DND-41 (cell line): ENCODE data around the gene LRRC70.

Source experiments
- ATAC-seq: fragments of 200-7000 bp; cut with Tn5 transposase; 3 replicates; pipeline ENCODE4 v1.9.1; 2021; ENCODE audit warnings: low read depth; ENCODE audit not compliant: insufficient read depth
- DNase-seq: peaks from one replicate; pipeline ENCODE4 v3.0.0-alpha.2; 2020
- H2AFZ ChIP-seq: 2 replicates; pipeline ENCODE4 v1.6.0; 2012; ENCODE audit warnings: low read depth, low read length
- H3K27ac ChIP-seq: 2 replicates; pipeline ENCODE4 v1.5.1; 2012; ENCODE audit warnings: low read length, inconsistent platforms
- H3K27me3 ChIP-seq: fragments of 200-600 bp; sonication (generic); 2 replicates; pipeline ENCODE4 v1.6.0; 2012; ENCODE audit warnings: low read length, mild to moderate bottlenecking, inconsistent platforms; ENCODE audit not compliant: insufficient read depth, poor library complexity
- H3K36me3 ChIP-seq: 2 replicates; pipeline ENCODE4 v1.5.1; 2012; ENCODE audit warnings: low read length, inconsistent platforms; ENCODE audit not compliant: insufficient read depth
- H3K4me1 ChIP-seq: 2 replicates; pipeline ENCODE4 v1.5.1; 2012; ENCODE audit warnings: mild to moderate bottlenecking, low read length; ENCODE audit not compliant: insufficient read depth
- H3K4me2 ChIP-seq: 2 replicates; pipeline ENCODE4 v1.6.0; 2012; ENCODE audit warnings: mild to moderate bottlenecking, moderate library complexity, low read length, inconsistent platforms; ENCODE audit not compliant: insufficient read depth
- H3K4me3 ChIP-seq, 2 experiments: fragments of 200-600 bp in 1 of 2; shearing (Covaris generic) in 1 of 2; 2 replicates each; pipeline ENCODE4 v1.5.1; 2012 to 2016; ENCODE audit warnings: inconsistent platforms in 2 of 2, low read length in 2 of 2, mild to moderate bottlenecking in 2 of 2, low read depth in 1 of 2, moderate library complexity in 1 of 2
- H3K79me2 ChIP-seq: 2 replicates; pipeline ENCODE4 v1.6.0; 2012; ENCODE audit warnings: low read length, inconsistent platforms; ENCODE audit not compliant: insufficient read depth
- H3K9ac ChIP-seq: 2 replicates; pipeline ENCODE4 v1.6.0; 2012; ENCODE audit warnings: low read depth, mild to moderate bottlenecking, inconsistent platforms, low read length, moderate library complexity
- H3K9me3 ChIP-seq: 2 replicates; pipeline ENCODE4 v1.5.1; 2012; ENCODE audit warnings: low read length, moderate library complexity, mild to moderate bottlenecking, inconsistent platforms; ENCODE audit not compliant: insufficient read depth, severe bottlenecking
- H4K20me1 ChIP-seq: 2 replicates; pipeline ENCODE4 v1.6.0; 2012; ENCODE audit warnings: low read length; ENCODE audit not compliant: insufficient read depth
- EZH2 ChIP-seq: IDR thresholded peaks from 3 replicates; pipeline ENCODE4 v1.6.1; 2012; ENCODE audit warnings: borderline replicate concordance, low read depth, mild to moderate bottlenecking, moderate library complexity, low read length, inconsistent platforms; ENCODE audit not compliant: severe bottlenecking
- TF ChIP-seq, protein P1 (sequence below): IDR thresholded peaks from 2 replicates; pipeline ENCODE4 v1.5.1; 2012; ENCODE audit warnings: borderline replicate concordance, low read length, moderate library complexity, mild to moderate bottlenecking; ENCODE audit not compliant: poor library complexity, severe bottlenecking; ENCODE audit errors: extremely low read depth

LRRC70 gene

DNA sequence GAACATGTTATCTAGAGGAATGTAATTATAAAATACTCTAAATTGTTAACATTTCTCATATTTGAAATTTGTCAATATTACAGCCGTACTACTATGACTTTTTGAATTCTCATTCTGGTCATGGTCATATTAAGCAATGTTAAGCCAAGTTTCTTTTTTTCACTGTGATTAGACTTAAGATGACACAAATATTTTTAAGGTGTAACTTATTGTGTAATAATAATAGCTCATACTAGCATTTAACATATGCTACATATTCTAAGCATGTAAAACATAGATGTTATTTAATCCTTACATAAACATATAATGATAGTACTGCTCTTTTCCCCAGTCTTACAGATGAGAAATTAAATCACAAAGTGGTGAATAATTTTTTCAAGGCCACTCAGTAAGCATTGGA is 35.9 kb upstream of the LRRC70 start:
- H3K79me2 ChIP-seq = no peaks in the 10 kb centered on the region

DNA sequence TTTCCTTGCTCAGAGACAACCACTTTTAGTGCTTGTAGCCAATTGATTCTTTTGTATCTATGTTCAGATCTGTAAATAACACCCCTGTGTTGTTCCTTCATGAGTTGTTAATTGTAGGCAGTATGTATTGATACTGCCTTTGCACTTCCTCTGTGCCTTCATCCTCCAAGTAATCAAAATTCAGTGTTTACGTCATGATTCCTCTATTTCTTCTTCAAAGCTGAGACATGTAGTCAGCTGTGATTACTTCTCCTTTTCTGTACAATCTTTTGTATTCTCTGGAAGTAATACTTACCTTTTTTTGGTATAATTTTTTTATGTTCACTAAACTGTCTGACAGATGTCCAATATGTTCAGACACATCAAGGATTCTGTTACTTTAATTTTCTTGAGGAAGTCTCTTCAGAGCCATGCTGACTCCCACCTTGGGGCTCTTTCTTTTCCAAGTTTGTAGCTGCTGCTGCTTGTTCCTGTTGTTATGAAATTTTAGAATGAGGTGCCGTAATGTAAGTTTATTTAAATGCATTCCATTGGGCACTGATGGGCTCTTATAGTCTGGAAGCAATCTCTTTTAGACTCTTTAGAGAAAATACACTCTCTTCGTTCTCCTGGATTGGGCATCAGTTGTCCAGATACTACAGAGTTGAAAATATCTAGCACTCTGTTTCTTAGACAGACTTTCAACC is 30.5 kb upstream of the LRRC70 start:
- Histone ChIP-seq H4K20me1 (no peaks in the 10 kb centered on the region), H3K4me2 (no peak overlapping the region), H3K9me3 (no peaks in the 10 kb centered on the region), H3K36me3 (peaks cover 9% of the 10 kb centered on the region; the same call in 1 of the 2 replicates), H3K79me2 (no peaks in the 10 kb centered on the region), H3K4me1 (no peaks in the 10 kb centered on the region), H3K4me3 (no peak overlapping the region), H3K27ac (no peak overlapping the region), H3K27me3 (no peaks in the 10 kb centered on the region), H3K9ac (no peak overlapping the region), H2AFZ (no peak overlapping the region)
- no peak for TF ChIP-seq EZH2
- TF ChIP-seq, protein P1, sequence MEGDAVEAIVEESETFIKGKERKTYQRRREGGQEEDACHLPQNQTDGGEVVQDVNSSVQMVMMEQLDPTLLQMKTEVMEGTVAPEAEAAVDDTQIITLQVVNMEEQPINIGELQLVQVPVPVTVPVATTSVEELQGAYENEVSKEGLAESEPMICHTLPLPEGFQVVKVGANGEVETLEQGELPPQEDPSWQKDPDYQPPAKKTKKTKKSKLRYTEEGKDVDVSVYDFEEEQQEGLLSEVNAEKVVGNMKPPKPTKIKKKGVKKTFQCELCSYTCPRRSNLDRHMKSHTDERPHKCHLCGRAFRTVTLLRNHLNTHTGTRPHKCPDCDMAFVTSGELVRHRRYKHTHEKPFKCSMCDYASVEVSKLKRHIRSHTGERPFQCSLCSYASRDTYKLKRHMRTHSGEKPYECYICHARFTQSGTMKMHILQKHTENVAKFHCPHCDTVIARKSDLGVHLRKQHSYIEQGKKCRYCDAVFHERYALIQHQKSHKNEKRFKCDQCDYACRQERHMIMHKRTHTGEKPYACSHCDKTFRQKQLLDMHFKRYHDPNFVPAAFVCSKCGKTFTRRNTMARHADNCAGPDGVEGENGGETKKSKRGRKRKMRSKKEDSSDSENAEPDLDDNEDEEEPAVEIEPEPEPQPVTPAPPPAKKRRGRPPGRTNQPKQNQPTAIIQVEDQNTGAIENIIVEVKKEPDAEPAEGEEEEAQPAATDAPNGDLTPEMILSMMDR = no peak
- ATAC-seq (no peak), DNase-seq (no peak)

More for the DNA sequence above, 35.9 kb upstream of the LRRC70 start:
- H3K36me3 ChIP-seq = peaks cover 30% of the 10 kb centered on the region; the same call in 1 of the 2 replicates
- no peak overlapping the region for H3K9ac ChIP-seq
- no peak overlapping the region for H3K27ac ChIP-seq
- no peaks in the 10 kb centered on the region for H3K27me3 ChIP-seq
- no peak for ATAC-seq
- H3K4me1 ChIP-seq = no peaks in the 10 kb centered on the region
- no peak overlapping the region for H3K4me2 ChIP-seq
- DNase-seq = no peak
- H2AFZ ChIP-seq = no peak overlapping the region
- H3K4me3 ChIP-seq = no peak overlapping the region
- H4K20me1 ChIP-seq = no peaks in the 10 kb centered on the region
- no peaks in the 10 kb centered on the region for H3K9me3 ChIP-seq
- TF ChIP-seq, protein P1 = no peak
- TF ChIP-seq EZH2 = no peak

DNA sequence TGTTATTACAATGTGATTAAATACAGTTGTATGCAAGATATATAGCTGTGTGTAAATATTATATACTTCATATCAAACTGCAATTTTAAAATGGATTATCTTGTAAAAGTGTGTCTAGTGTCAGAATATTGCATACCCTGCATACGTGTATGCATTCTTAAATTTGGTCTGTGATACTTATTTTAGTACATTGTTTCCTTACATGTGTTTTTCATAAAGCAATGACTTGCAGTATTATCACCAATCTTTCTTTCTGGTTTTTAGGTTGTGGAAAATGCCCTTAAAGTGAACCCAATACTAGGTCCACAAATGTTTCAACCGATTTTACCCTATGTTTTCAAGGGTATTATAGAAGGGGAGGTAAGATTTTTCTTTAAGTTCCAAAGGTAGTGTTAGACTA is 28.5 kb upstream of the LRRC70 start:
- no peaks in the 10 kb centered on the region for H3K27me3 ChIP-seq
- peaks cover 18% of the 10 kb centered on the region; the same call in 1 of the 2 replicates for H3K36me3 ChIP-seq
- no peaks in the 10 kb centered on the region for H4K20me1 ChIP-seq
- ATAC-seq (no peak), DNase-seq (no peak)
- no peak overlapping the region for H3K4me3 ChIP-seq
- no peaks in the 10 kb centered on the region for H3K79me2 ChIP-seq
- no peaks in the 10 kb centered on the region for H3K9me3 ChIP-seq
- H3K9ac ChIP-seq = no peak overlapping the region
- H3K4me1 ChIP-seq = no peaks in the 10 kb centered on the region
- H3K4me2 ChIP-seq = no peak overlapping the region
- no peak for TF ChIP-seq EZH2
- TF ChIP-seq, protein P1 = no peak
- no peak overlapping the region for H3K27ac ChIP-seq
- no peak overlapping the region for H2AFZ ChIP-seq

DNA sequence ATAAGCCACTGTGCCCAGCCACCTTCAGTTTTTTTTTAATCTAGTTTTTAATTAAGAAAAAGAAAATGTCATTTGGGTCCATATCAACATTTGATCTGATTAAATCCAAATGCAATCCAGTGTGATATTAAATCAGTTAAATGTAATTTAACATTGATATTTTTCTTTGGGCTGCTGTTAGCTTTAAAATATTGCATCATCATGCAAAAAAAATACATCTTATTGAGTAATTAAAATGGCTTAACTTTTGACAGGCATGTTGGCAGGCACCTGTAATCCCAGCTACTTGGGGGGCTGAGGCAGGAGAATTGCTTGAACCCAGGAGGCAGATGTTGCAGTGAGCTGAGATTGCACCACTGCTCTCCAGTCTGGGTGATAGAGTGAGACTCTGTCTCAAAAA is 22.7 kb upstream of the LRRC70 start:
- Histone ChIP-seq H3K27me3 (no peaks in the 10 kb centered on the region), H3K9me3 (no peaks in the 10 kb centered on the region), H2AFZ (no peak overlapping the region), H3K36me3 (peaks cover 36% of the 10 kb centered on the region), H4K20me1 (no peaks in the 10 kb centered on the region), H3K4me2 (no peak overlapping the region), H3K79me2 (no peaks in the 10 kb centered on the region), H3K27ac (no peak overlapping the region), H3K4me1 (no peaks in the 10 kb centered on the region), H3K4me3 (no peak overlapping the region), H3K9ac (no peak overlapping the region)
- DNase-seq (no peak), ATAC-seq (no peak)
- TF ChIP-seq, protein P1 = no peak
- no peak for TF ChIP-seq EZH2
